Vagina (tissue), 2 donors: Measurements from ENCODE around the gene FBXL20.

Source experiments
- POLR2A ChIP-seq, 2 donors: fragments of 450-650 bp; IDR thresholded peaks; one replicate each; pipeline ENCODE4 v1.6.1; 2017; ENCODE audit warnings: antibody characterized with exemption in 2 of 2, mild to moderate bottlenecking in 2 of 2, moderate library complexity in 2 of 2
- POLR2AphosphoS5 ChIP-seq, 2 donors: sonication (generic); formaldehyde crosslinking; IDR thresholded peaks; one replicate each; pipeline ENCODE4 v1.9.0; 2017; ENCODE audit warnings: antibody characterized with exemption in 2 of 2, mild to moderate bottlenecking in 2 of 2, low read depth in 1 of 2; ENCODE audit not compliant: insufficient read depth in 1 of 2
- TF ChIP-seq, protein P1 (sequence below), 3 experiments: fragments of 450-650 bp in 2 of 3; fragments of 200-600 bp in 1 of 3; sonication (generic) in 1 of 3; IDR thresholded peaks; one replicate each; pipeline ENCODE4 v1.5.1; 2017 to 2019; ENCODE audit warnings: antibody characterized with exemption in 3 of 3, mild to moderate bottlenecking in 2 of 3, moderate library complexity in 2 of 3

GRCh38 chr17:39306509-39307212 lies 94.8 kb downstream of the FBXL20 start:
- TF ChIP-seq, protein P1, sequence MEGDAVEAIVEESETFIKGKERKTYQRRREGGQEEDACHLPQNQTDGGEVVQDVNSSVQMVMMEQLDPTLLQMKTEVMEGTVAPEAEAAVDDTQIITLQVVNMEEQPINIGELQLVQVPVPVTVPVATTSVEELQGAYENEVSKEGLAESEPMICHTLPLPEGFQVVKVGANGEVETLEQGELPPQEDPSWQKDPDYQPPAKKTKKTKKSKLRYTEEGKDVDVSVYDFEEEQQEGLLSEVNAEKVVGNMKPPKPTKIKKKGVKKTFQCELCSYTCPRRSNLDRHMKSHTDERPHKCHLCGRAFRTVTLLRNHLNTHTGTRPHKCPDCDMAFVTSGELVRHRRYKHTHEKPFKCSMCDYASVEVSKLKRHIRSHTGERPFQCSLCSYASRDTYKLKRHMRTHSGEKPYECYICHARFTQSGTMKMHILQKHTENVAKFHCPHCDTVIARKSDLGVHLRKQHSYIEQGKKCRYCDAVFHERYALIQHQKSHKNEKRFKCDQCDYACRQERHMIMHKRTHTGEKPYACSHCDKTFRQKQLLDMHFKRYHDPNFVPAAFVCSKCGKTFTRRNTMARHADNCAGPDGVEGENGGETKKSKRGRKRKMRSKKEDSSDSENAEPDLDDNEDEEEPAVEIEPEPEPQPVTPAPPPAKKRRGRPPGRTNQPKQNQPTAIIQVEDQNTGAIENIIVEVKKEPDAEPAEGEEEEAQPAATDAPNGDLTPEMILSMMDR (IDR thresholded peaks at IDR 0.05): no peak
- no peak for TF ChIP-seq POLR2AphosphoS5 (IDR thresholded peaks at IDR 0.05; ENCODE audit: insufficient read depth in 1 of 2, low read depth in 1 of 2)
- no peak for TF ChIP-seq POLR2A (IDR thresholded peaks at IDR 0.05)
